RWPE1 (cell line): ENCODE measurements around the gene BTBD9.

Source experiments
- CTCF ChIA-PET: fragments of 350-600 bp; sonication (Branson Sonifier 250); formaldehyde crosslinking; extraction: SDS; loops from one replicate; lab custom pipeline; 2021; lab: Yijun Ruan, JAX
- POLR2A ChIA-PET: fragments of 400-600 bp; formaldehyde crosslinking; extraction: SDS; loops from one replicate; lab custom pipeline; 2020; ENCODE audit warnings: antibody characterized with exemption; ENCODE audit not compliant: low non-redundant PET; lab: Yijun Ruan, JAX
- DNase-seq: peaks from one replicate; pipeline ENCODE4 v3.0.0; 2012; ENCODE audit warnings: low spot score
- H3K27ac ChIP-seq: fragments of 450-650 bp; 2 replicates; pipeline ENCODE4 v1.5.1; 2017
- CTCF ChIP-seq: fragments of 450-650 bp; conservative IDR thresholded peaks from 2 replicates; pipeline ENCODE4 v1.5.1; 2017; ENCODE audit warnings: low read depth, mild to moderate bottlenecking

Gene BTBD9

GRCh38 chr6:38684237-38684636 lies 44.5 kb upstream of the BTBD9 start:
- CTCF ChIA-PET = no interaction called here
- no peak for TF ChIP-seq CTCF
- POLR2A ChIA-PET = no interaction called here
- no peak overlapping the region for H3K27ac ChIP-seq
- no peak for DNase-seq

- CTCF ChIA-PET = interaction anchor here (0.7 kb wide), 1 partner anchor 1033 kb away, joined by 3 read pairs; no protein-coding TSS in a partner anchor
- POLR2A ChIA-PET = no interaction called here
- TF ChIP-seq CTCF = no peak
- no peak for DNase-seq
- no peak overlapping the region for H3K27ac ChIP-seq
Observed at GRCh38 chr6:38681850-38682249, 42.1 kb upstream of the BTBD9 start.

GRCh38 chr6:38679668-38680067 lies 39.9 kb upstream of the BTBD9 start:
- no peak overlapping the region for H3K27ac ChIP-seq
- ChIA-PET CTCF (no interaction called here), POLR2A (interaction anchor here (0.6 kb wide), 1 partner anchor 24 kb away, joined by 4 read pairs; no protein-coding TSS in a partner anchor)
- DNase-seq = no peak
- no peak for TF ChIP-seq CTCF

GRCh38 chr6:38678178-38678760 lies 38.5 kb upstream of the BTBD9 start:
- CTCF ChIA-PET = interaction anchor here (0.7 kb wide), 1 partner anchor 17 kb away, joined by 3 read pairs; no protein-coding TSS in a partner anchor
- no peak for TF ChIP-seq CTCF

GRCh38 chr6:38676974-38677544 lies 37.3 kb upstream of the BTBD9 start:
- DNase-seq = no peak
- no peak overlapping the region for H3K27ac ChIP-seq
- CTCF ChIA-PET = no interaction called here
- POLR2A ChIA-PET = no interaction called here
- TF ChIP-seq CTCF = no peak

More at GRCh38 chr6:38678178-38678760, 38.5 kb upstream of the BTBD9 start:
- POLR2A ChIA-PET = no interaction called here
- DNase-seq = no peak
- no peak overlapping the region for H3K27ac ChIP-seq

- POLR2A ChIA-PET = interaction anchor here (0.6 kb wide), 1 partner anchor 1239 kb away, joined by 3 read pairs; no protein-coding TSS in a partner anchor
- CTCF ChIA-PET = no interaction called here
Observed at GRCh38 chr6:38676236-38676973, 36.7 kb upstream of the BTBD9 start.

More at GRCh38 chr6:38676236-38676973, 36.7 kb upstream of the BTBD9 start:
- no peak for TF ChIP-seq CTCF
- DNase-seq = no peak
- H3K27ac ChIP-seq = no peak overlapping the region
